ENCODE measurements around the gene BLOC1S5.

The BLOC1S5 gene

DNA sequence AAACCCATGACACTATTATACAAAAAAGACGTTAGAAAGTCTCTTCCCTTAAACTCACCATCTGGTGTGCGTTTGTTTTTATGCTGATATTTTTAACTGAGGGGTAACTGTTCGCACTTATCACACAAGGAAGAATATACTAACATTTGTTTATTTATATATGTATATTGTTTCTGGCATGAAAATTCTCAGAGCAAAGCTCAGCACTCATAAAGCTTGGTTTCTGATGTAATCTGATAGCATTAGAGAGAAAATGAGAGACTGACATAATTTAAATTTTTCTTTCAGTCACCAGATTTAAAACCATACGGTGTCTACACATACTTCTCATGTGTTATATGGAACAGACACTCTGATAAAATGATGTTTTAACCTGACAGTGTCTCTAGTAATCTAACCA is 6.9 kb downstream of the BLOC1S5 start:
- TF ChIP-seq ZBTB7A (IDR thresholded peaks at IDR 0.05; ENCODE audit: low read depth) (no peak), TEAD4 (IDR thresholded peaks at IDR 0.05) (no peak)

DNA sequence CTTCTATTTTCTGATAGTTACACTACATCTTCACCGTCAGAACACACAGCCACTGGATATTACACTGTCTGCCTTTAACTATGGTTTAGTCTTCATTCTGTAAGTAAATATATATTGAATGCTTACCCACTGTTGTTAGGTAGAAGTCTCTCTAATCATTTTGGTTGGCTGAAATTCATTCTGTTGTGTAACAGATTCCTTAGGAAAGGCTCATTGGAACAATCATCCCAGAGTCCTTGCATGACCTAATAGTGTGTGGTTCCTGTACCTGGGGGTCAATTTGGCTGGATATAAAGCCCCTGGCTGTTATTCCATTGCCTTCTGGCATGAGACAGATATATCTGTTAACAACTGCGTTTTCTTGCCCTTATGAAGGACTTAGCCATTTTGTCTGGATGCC is 9.9 kb downstream of the BLOC1S5 start:
- TF ChIP-seq FOXM1 (IDR thresholded peaks at IDR 0.05; ENCODE audit: borderline replicate concordance, low read depth) (no peak), TEAD4 (IDR thresholded peaks at IDR 0.05) (no peak), CEBPB (IDR thresholded peaks at IDR 0.05) (no peak), TAF1 (IDR thresholded peaks at IDR 0.05; ENCODE audit: low read depth) (no peak), YY1 (IDR thresholded peaks at IDR 0.05; ENCODE audit: low read depth) (no peak), EGR1 (IDR thresholded peaks at IDR 0.05) (no peak), CREB1 (IDR thresholded peaks at IDR 0.05; ENCODE audit: low read depth) (no peak)
- TF ChIP-seq, protein P1, sequence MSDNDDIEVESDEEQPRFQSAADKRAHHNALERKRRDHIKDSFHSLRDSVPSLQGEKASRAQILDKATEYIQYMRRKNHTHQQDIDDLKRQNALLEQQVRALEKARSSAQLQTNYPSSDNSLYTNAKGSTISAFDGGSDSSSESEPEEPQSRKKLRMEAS (IDR thresholded peaks at IDR 0.05), result no peak
- TF ChIP-seq, protein P2, sequence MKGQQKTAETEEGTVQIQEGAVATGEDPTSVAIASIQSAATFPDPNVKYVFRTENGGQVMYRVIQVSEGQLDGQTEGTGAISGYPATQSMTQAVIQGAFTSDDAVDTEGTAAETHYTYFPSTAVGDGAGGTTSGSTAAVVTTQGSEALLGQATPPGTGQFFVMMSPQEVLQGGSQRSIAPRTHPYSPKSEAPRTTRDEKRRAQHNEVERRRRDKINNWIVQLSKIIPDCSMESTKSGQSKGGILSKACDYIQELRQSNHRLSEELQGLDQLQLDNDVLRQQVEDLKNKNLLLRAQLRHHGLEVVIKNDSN (IDR thresholded peaks at IDR 0.05), result no peak

DNA sequence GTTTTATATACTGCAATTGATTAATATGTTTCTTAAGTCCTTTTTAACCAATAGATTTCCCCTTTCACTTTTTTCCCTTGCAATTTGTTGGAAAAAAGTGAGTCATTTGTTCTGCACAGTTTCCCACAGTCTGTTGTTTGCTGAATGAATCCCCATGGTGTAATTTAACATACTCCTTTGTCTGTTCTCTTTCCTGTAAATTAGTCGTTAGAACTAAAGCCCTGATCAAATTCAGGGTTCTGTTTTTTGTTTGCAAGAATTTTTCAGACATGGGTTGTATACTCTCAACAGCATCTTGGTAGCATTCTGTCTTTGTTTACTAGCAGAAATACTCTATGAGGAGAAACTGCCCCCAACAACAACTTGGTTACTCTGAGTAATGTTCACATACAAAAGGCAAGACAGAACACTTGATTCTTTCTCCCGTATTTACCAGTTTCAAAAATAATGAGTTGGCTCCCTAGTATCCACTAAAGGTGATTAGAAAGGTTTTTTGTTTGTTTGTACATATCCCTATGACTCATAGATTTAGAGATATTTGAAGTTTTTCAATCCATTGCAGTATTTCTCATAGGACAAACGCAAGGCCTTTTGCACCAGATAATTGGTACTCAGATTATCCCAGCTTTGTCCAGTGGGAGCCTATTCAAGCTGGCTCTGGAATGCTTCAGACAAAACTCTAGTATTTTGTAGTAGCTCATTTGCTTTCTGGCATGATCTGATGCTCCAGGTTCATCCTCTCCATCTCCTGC is 16.5 kb downstream of the BLOC1S5 start:
- TF ChIP-seq EGR1 (IDR thresholded peaks at IDR 0.05) (no peak), CEBPB (IDR thresholded peaks at IDR 0.05) (no peak), RAD21 (IDR thresholded peaks at IDR 0.05; ENCODE audit: low read depth) (no peak), ZBTB7A (IDR thresholded peaks at IDR 0.05; ENCODE audit: low read depth) (no peak), FOXM1 (IDR thresholded peaks at IDR 0.05; ENCODE audit: borderline replicate concordance, low read depth) (no peak), CREB1 (IDR thresholded peaks at IDR 0.05; ENCODE audit: low read depth) (no peak), TAF1 (IDR thresholded peaks at IDR 0.05; ENCODE audit: low read depth) (no peak), EP300 (IDR thresholded peaks at IDR 0.05; ENCODE audit: borderline replicate concordance) (no peak), TEAD4 (IDR thresholded peaks at IDR 0.05) (no peak), YY1 (IDR thresholded peaks at IDR 0.05; ENCODE audit: low read depth) (no peak)
- TF ChIP-seq, protein P1 (IDR thresholded peaks at IDR 0.05), result no peak
- TF ChIP-seq, protein P3, sequence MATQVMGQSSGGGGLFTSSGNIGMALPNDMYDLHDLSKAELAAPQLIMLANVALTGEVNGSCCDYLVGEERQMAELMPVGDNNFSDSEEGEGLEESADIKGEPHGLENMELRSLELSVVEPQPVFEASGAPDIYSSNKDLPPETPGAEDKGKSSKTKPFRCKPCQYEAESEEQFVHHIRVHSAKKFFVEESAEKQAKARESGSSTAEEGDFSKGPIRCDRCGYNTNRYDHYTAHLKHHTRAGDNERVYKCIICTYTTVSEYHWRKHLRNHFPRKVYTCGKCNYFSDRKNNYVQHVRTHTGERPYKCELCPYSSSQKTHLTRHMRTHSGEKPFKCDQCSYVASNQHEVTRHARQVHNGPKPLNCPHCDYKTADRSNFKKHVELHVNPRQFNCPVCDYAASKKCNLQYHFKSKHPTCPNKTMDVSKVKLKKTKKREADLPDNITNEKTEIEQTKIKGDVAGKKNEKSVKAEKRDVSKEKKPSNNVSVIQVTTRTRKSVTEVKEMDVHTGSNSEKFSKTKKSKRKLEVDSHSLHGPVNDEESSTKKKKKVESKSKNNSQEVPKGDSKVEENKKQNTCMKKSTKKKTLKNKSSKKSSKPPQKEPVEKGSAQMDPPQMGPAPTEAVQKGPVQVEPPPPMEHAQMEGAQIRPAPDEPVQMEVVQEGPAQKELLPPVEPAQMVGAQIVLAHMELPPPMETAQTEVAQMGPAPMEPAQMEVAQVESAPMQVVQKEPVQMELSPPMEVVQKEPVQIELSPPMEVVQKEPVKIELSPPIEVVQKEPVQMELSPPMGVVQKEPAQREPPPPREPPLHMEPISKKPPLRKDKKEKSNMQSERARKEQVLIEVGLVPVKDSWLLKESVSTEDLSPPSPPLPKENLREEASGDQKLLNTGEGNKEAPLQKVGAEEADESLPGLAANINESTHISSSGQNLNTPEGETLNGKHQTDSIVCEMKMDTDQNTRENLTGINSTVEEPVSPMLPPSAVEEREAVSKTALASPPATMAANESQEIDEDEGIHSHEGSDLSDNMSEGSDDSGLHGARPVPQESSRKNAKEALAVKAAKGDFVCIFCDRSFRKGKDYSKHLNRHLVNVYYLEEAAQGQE (IDR thresholded peaks at IDR 0.05; ENCODE audit: low read depth), result no peak

DNA sequence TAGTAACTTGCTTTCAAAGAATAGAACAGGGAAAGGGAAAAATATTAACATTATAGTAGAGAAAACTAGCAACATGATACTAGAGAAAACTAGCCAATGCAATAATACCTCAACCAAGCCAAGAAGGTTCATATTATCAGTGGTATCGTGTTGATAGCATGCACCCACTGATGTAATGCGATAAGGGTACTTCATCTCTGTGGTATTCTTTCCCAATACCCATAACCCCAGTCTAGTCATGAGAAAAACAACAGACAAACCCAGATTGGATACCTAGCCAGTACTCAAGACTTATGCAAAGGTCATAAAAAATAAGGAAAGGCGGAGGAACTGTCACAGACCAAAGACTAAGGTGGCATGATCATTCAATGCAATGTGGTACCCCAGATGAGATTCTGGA is 21.0 kb downstream of the BLOC1S5 start:
- TF ChIP-seq, protein P2 (IDR thresholded peaks at IDR 0.05), result no peak
- TF ChIP-seq CEBPB (IDR thresholded peaks at IDR 0.05) (no peak), CREB1 (IDR thresholded peaks at IDR 0.05; ENCODE audit: low read depth) (no peak), RAD21 (IDR thresholded peaks at IDR 0.05; ENCODE audit: low read depth) (no peak), YY1 (IDR thresholded peaks at IDR 0.05; ENCODE audit: low read depth) (no peak), FOXM1 (IDR thresholded peaks at IDR 0.05; ENCODE audit: borderline replicate concordance, low read depth) (no peak), NFIC (IDR thresholded peaks at IDR 0.05) (no peak), TEAD4 (IDR thresholded peaks at IDR 0.05) (no peak)
- TF ChIP-seq, protein P3 (IDR thresholded peaks at IDR 0.05; ENCODE audit: low read depth), result no peak
- TF ChIP-seq, protein P1 (IDR thresholded peaks at IDR 0.05), result no peak

DNA sequence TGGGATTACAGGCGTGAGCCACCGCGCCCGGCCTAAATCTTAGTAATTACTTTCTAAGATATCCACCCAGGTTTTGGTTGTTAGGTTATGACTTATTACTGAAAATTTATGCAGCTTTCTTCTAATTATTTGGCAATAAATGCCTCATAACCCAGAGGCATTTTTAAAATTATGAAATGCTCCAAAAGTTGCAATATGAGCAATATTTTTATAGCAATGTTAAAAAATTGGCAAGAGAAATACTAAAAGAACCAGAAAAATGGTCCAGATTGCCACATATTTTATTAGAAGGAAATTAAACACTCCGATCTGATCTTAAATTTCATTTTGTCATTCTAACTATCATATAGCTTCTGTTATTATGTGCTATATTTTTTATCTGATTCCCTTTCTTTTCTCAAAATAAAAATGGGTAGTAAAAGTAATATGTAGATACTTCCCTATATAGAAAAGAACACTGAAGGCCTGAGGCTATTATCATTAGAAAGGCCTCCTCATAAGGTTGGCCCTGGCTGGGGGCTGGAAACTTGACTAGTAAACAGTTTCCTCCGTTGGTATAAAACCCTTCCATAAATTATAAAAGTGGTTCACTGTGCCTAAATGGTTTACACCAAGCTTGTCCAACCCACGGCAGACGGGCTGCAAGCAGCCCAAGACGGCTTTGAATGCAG is 22.1 kb downstream of the BLOC1S5 start:
- TF ChIP-seq CEBPB (IDR thresholded peaks at IDR 0.05) (no peak), ZBTB7A (IDR thresholded peaks at IDR 0.05; ENCODE audit: low read depth) (no peak), TEAD4 (IDR thresholded peaks at IDR 0.05) (no peak), YY1 (IDR thresholded peaks at IDR 0.05; ENCODE audit: low read depth) (no peak), EP300 (IDR thresholded peaks at IDR 0.05; ENCODE audit: borderline replicate concordance) (no peak), TAF1 (IDR thresholded peaks at IDR 0.05; ENCODE audit: low read depth) (no peak), CREB1 (IDR thresholded peaks at IDR 0.05; ENCODE audit: low read depth) (no peak), EGR1 (IDR thresholded peaks at IDR 0.05) (no peak), NFIC (IDR thresholded peaks at IDR 0.05) (no peak), TCF12 (IDR thresholded peaks at IDR 0.05; ENCODE audit: low read depth) (no peak), RAD21 (IDR thresholded peaks at IDR 0.05; ENCODE audit: low read depth) (no peak), FOXM1 (IDR thresholded peaks at IDR 0.05; ENCODE audit: borderline replicate concordance, low read depth) (no peak)
- TF ChIP-seq, protein P3 (IDR thresholded peaks at IDR 0.05; ENCODE audit: low read depth), result no peak
- TF ChIP-seq, protein P2 (IDR thresholded peaks at IDR 0.05), result no peak
- TF ChIP-seq, protein P1 (IDR thresholded peaks at IDR 0.05), result no peak

Data from Ishikawa (cell line).